ENCODE measurements around the gene TRIM44.

- TF ChIP-seq, protein P1, sequence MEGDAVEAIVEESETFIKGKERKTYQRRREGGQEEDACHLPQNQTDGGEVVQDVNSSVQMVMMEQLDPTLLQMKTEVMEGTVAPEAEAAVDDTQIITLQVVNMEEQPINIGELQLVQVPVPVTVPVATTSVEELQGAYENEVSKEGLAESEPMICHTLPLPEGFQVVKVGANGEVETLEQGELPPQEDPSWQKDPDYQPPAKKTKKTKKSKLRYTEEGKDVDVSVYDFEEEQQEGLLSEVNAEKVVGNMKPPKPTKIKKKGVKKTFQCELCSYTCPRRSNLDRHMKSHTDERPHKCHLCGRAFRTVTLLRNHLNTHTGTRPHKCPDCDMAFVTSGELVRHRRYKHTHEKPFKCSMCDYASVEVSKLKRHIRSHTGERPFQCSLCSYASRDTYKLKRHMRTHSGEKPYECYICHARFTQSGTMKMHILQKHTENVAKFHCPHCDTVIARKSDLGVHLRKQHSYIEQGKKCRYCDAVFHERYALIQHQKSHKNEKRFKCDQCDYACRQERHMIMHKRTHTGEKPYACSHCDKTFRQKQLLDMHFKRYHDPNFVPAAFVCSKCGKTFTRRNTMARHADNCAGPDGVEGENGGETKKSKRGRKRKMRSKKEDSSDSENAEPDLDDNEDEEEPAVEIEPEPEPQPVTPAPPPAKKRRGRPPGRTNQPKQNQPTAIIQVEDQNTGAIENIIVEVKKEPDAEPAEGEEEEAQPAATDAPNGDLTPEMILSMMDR (conservative IDR thresholded peaks at IDR 0.05; ENCODE audit: low read depth, low read length), result no peak
- TF ChIP-seq EZH2 (IDR thresholded peaks at IDR 0.05; ENCODE audit: borderline replicate concordance, low read depth, low read length, poor library complexity, severe bottlenecking), result no peak
These were observed 161.2 kb downstream of the TRIM44 start for GRCh38 chr11:35823742-35824298.
